ENCODE data around the gene UBE2D2.
A peak's percentile ranks its signal among the peaks of the same experiment; 100 is the strongest.
"Not testable (repeated sequence)": the region's sequence is repeated elsewhere in the genome, so short reads cannot be mapped to it uniquely, and the experiment has no call there.

Gene UBE2D2

GRCh38 chr5:139560752-139561654 is at the start of gene UBE2D2:
TSS of gene UBE2D2 (plus strand) at chr5:139561339. CDS start at chr5:139561792, 453 bp downstream.
- DNase-seq = peak; percentile 98

GRCh38 chr5:139512786-139513390 is 48.3 kb upstream of the UBE2D2 start:
- no peak for DNase-seq

GRCh38 chr5:139513434-139513833 is 47.7 kb upstream of the UBE2D2 start:
- DNase-seq = peak; percentile 87

GRCh38 chr5:139513852-139514485 is 47.2 kb upstream of the UBE2D2 start:
- DNase-seq = no peak

GRCh38 chr5:139514486-139514856 is 46.7 kb upstream of the UBE2D2 start:
- peak; percentile 37 for DNase-seq

GRCh38 chr5:139517683-139518564 is 43.2 kb upstream of the UBE2D2 start:
- DNase-seq = peak; percentile 93

GRCh38 chr5:139523635-139524445 is 37.3 kb upstream of the UBE2D2 start:
- no peak for DNase-seq

GRCh38 chr5:139524446-139524845 is 36.7 kb upstream of the UBE2D2 start:
- DNase-seq = no peak

GRCh38 chr5:139524940-139525585 is 36.1 kb upstream of the UBE2D2 start:
- no peak for DNase-seq

GRCh38 chr5:139525586-139526308 is 35.4 kb upstream of the UBE2D2 start:
- not testable (repeated sequence) for DNase-seq

GRCh38 chr5:139526309-139527089 is 34.6 kb upstream of the UBE2D2 start:
- DNase-seq = not testable (repeated sequence)

- not testable (repeated sequence) for DNase-seq
Observed at GRCh38 chr5:139527090-139527470, 34.1 kb upstream of the UBE2D2 start.

- DNase-seq = not testable (repeated sequence)
Observed at GRCh38 chr5:139527896-139528467, 33.2 kb upstream of the UBE2D2 start.

- not testable (repeated sequence) for DNase-seq
Observed at GRCh38 chr5:139528695-139529094, 32.4 kb upstream of the UBE2D2 start.

- not testable (repeated sequence) for DNase-seq
Observed at GRCh38 chr5:139530079-139530478, 31.1 kb upstream of the UBE2D2 start.

GRCh38 chr5:139531772-139532169 is 29.4 kb upstream of the UBE2D2 start:
- DNase-seq = no peak

GRCh38 chr5:139543423-139543991 is 17.6 kb upstream of the UBE2D2 start:
- peak; percentile 64 for DNase-seq

GRCh38 chr5:139546593-139546992 is 14.5 kb upstream of the UBE2D2 start:
- not testable (repeated sequence) for DNase-seq

Measured in stimulated activated CD4-positive, alpha-beta T cell treated with anti-CD3 and anti-CD28 coated beads, Interleukin-15, amount 100 ng/mL, for 24 hours (primary cell).